PC-3 (cell line): ENCODE measurements around the gene NAPSA. TPM values are rescaled to one million over a fixed set of nuclear protein-coding genes. Genes with fewer than 3 reads are reported as not detected.

ENCODE experiments used
- ATAC-seq: fragments of 200-7000 bp; cut with Tn5 transposase; 2 replicates; pipeline ENCODE4 v1.9.1; 2020; ENCODE audit warnings: mild to moderate bottlenecking, moderate library complexity
- BruUV-seq: library from RNA; stranded (reverse); fragments of 400-500 nt; replicated peaks from 2 replicates; lab custom pipeline; 2021; lab: Mats Ljungman, UMichigan
- CTCF ChIA-PET: fragments of 300-600 bp; sonication (Branson Sonifier 250); formaldehyde crosslinking; loops from one replicate; lab custom pipeline; 2022; ENCODE audit warnings: antibody characterized with exemption; lab: Charles Lee
- POLR2A ChIA-PET: fragments of 300-600 bp; sonication (Branson Sonifier 250); formaldehyde crosslinking; loops from one replicate; lab custom pipeline; 2022; ENCODE audit warnings: antibody characterized with exemption; ENCODE audit not compliant: unreplicated experiment; lab: Charles Lee
- DNase-seq: peaks from one replicate; pipeline ENCODE4 v3.0.0-alpha.2; 2015
- H2AFZ ChIP-seq: fragments of 300-600 bp; sonication (generic); 2 replicates; pipeline ENCODE4 v1.6.0; 2016; ENCODE audit warnings: antibody characterized with exemption, low read length
- H3F3A ChIP-seq: fragments of 300-600 bp; sonication (generic); one replicate; pipeline ENCODE4 v1.6.0; 2017; ENCODE audit warnings: antibody characterized with exemption, low read length, control low read depth, mild to moderate bottlenecking; ENCODE audit not compliant: unreplicated experiment
- H3K27ac ChIP-seq: fragments of 300-600 bp; sonication (generic); 2 replicates; pipeline ENCODE4 v1.5.1; 2016; ENCODE audit warnings: mild to moderate bottlenecking, low read length
- H3K27me3 ChIP-seq: fragments of 300-600 bp; sonication (generic); 2 replicates; pipeline ENCODE4 v1.6.1; 2016; ENCODE audit warnings: low read length, mixed read lengths
- H3K36me3 ChIP-seq: fragments of 300-600 bp; sonication (generic); 2 replicates; pipeline ENCODE4 v1.6.1; 2016; ENCODE audit warnings: low read depth, mixed run types, low read length, mixed read lengths
- H3K4me1 ChIP-seq: fragments of 300-600 bp; sonication (generic); 2 replicates; pipeline ENCODE4 v1.5.1; 2016; ENCODE audit warnings: low read length; ENCODE audit not compliant: insufficient read depth
- H3K4me2 ChIP-seq: fragments of 300-600 bp; sonication (generic); 2 replicates; pipeline ENCODE4 v1.6.0; 2016; ENCODE audit warnings: low read length
- H3K4me3 ChIP-seq: fragments of 300-600 bp; sonication (generic); 2 replicates; pipeline ENCODE4 v1.5.1; 2016; ENCODE audit warnings: mild to moderate bottlenecking, low read length, mixed read lengths
- H3K79me2 ChIP-seq: fragments of 300-600 bp; sonication (generic); 2 replicates; pipeline ENCODE4 v1.6.1; 2017; ENCODE audit warnings: low read length, mixed read lengths
- H3K9ac ChIP-seq: fragments of 300-600 bp; sonication (generic); 2 replicates; pipeline ENCODE4 v1.6.0; 2016; ENCODE audit warnings: mild to moderate bottlenecking, low read length
- H3K9me2 ChIP-seq: fragments of 300-600 bp; sonication (generic); replicated peaks from 2 replicates; pipeline ENCODE4 v1.6.1; 2016; ENCODE audit warnings: mixed run types, low read length, mixed read lengths
- H3K9me3 ChIP-seq: fragments of 300-600 bp; sonication (generic); 2 replicates; pipeline ENCODE4 v1.6.1; 2016; ENCODE audit warnings: low read length, mixed read lengths
- H4K20me1 ChIP-seq: fragments of 300-600 bp; sonication (generic); 2 replicates; pipeline ENCODE4 v1.6.1; 2016; ENCODE audit warnings: low read length, mixed read lengths
- CTCF ChIP-seq: fragments of 300-600 bp; sonication (generic); conservative IDR thresholded peaks from 2 replicates; pipeline ENCODE4 v1.5.1; 2017; ENCODE audit warnings: antibody characterized with exemption, low read depth, mild to moderate bottlenecking, low read length
- EZH2 ChIP-seq: fragments of 300-600 bp; sonication (generic); IDR thresholded peaks from one replicate; pipeline ENCODE4 v1.6.1; 2017; ENCODE audit warnings: antibody characterized with exemption, mild to moderate bottlenecking, low read length; ENCODE audit not compliant: unreplicated experiment
- EZH2phosphoT487 ChIP-seq: fragments of 300-600 bp; sonication (generic); IDR thresholded peaks from 2 replicates; pipeline ENCODE4 v1.6.1; 2018; ENCODE audit warnings: mild to moderate bottlenecking, antibody characterized with exemption, low read length, borderline replicate concordance
- intact Hi-C: fragments of 100-400 bp; cut with micrococcal nuclease; formaldehyde crosslinking; loops from 2 replicates; pipeline ENCODE4 v1.9.0; 2023
- total RNA-seq: library from RNA; depleted of rRNA; stranded (reverse); fragments of >200 nt; gene quantifications from 2 replicates; pipeline ENCODE4 v1.2.3, GENCODE V29; 2014

Gene NAPSA
- total RNA-seq, 1 experiment from 2014 or later = 3.0 TPM

GRCh38 chr19:50398675-50399367, 33.4 kb upstream of the NAPSA start:
- Histone ChIP-seq H3K36me3 (peaks cover 16% of the 10 kb centered on the region; the same call in 1 of the 2 replicates), H3K27ac (no peak overlapping the region), H3K9ac (no peak overlapping the region), H3F3A (no peaks in the 10 kb centered on the region), H3K27me3 (no peaks in the 10 kb centered on the region), H2AFZ (no peak overlapping the region), H3K9me3 (no peaks in the 10 kb centered on the region), H4K20me1 (no peaks in the 10 kb centered on the region), H3K4me2 (no peak overlapping the region), H3K79me2 (peaks cover 6% of the 10 kb centered on the region), H3K4me1 (no peaks in the 10 kb centered on the region), H3K4me3 (no peak overlapping the region), H3K9me2 (no peaks in the 10 kb centered on the region)
- BruUV-seq = no TSS peak
- DNase-seq (no peak), ATAC-seq (no peak)
- intact Hi-C loops = no loop called here
- no peak for TF ChIP-seq CTCF
- no peak for TF ChIP-seq EZH2
- no peak for TF ChIP-seq EZH2phosphoT487
- CTCF ChIA-PET = no interaction called here
- POLR2A ChIA-PET = no interaction called here

DNA sequence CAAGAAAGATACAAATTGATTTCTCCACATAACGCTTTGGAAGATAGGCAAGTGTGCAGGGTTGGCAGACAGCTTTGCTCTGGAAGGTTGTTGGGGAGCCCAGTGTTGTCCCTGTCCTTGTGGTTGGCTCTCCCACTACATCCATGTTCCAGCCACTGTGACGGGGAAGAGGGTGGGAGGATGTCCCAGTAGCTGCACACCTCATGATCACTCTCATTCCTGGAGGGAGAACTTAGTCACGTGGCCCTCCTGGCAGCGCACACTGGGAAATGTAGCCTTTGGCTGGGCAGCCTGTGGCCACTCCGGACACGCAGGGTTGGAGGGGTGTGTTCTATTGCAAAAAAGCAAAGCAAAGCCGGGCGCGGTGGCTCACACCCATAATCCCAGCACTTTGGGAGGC, 28.6 kb upstream of the NAPSA start:
- Histone ChIP-seq H3K9ac (no peak overlapping the region), H3K79me2 (peaks cover 34% of the 10 kb centered on the region), H3K4me1 (no peaks in the 10 kb centered on the region), H3K36me3 (peaks cover 16% of the 10 kb centered on the region; the same call in 1 of the 2 replicates), H3K9me3 (no peaks in the 10 kb centered on the region), H3K27me3 (no peaks in the 10 kb centered on the region), H4K20me1 (no peaks in the 10 kb centered on the region), H2AFZ (no peak overlapping the region), H3F3A (no peaks in the 10 kb centered on the region), H3K4me2 (no peak overlapping the region), H3K4me3 (no peak overlapping the region), H3K27ac (no peak overlapping the region), H3K9me2 (no peaks in the 10 kb centered on the region)
- TF ChIP-seq EZH2 (no peak), EZH2phosphoT487 (no peak), CTCF (no peak)
- CTCF ChIA-PET = no interaction called here
- no peak for ATAC-seq
- BruUV-seq = no TSS peak
- POLR2A ChIA-PET = no interaction called here
- intact Hi-C loops = no loop called here
- no peak for DNase-seq

- H3K4me3 ChIP-seq = no peak overlapping the region
- no TSS peak for BruUV-seq
- no peaks in the 10 kb centered on the region for H3K27me3 ChIP-seq
- ChIA-PET POLR2A (no interaction called here), CTCF (no interaction called here)
- H4K20me1 ChIP-seq = no peaks in the 10 kb centered on the region
- peaks cover 38% of the 10 kb centered on the region for H3K79me2 ChIP-seq
- intact Hi-C loops = no loop called here
- H3K9me2 ChIP-seq = no peaks in the 10 kb centered on the region
- no peaks in the 10 kb centered on the region for H3K9me3 ChIP-seq
- DNase-seq (no peak), ATAC-seq (no peak)
- H3K9ac ChIP-seq = no peak overlapping the region
- H2AFZ ChIP-seq = no peak overlapping the region
- H3K36me3 ChIP-seq = peaks cover 16% of the 10 kb centered on the region; the same call in 1 of the 2 replicates
- H3K4me1 ChIP-seq = no peaks in the 10 kb centered on the region
- no peaks in the 10 kb centered on the region for H3F3A ChIP-seq
- no peak overlapping the region for H3K4me2 ChIP-seq
- H3K27ac ChIP-seq = no peak overlapping the region
- TF ChIP-seq EZH2 (no peak), CTCF (no peak), EZH2phosphoT487 (no peak)
Measured at GRCh38 chr19:50393589-50393988, 28.1 kb upstream of the NAPSA start.
